Left ventricle myocardium inferior (tissue), 1 donor: Measurements from ENCODE around the gene TTC31. TPM values are rescaled to one million over a fixed set of nuclear protein-coding genes. Genes with fewer than 3 reads are reported as not detected.

Experiments used
- DNase-seq: peaks from one replicate; pipeline ENCODE4 v3.0.0-alpha.2; 2020
- H3K27ac ChIP-seq: fragments of 200-600 bp; replicated peaks from 2 replicates; pipeline ENCODE4 v1.8.0; 2021
- H3K27me3 ChIP-seq: fragments of 200-600 bp; 2 replicates; pipeline ENCODE4 v1.8.0; 2021; ENCODE audit warnings: low read depth
- H3K36me3 ChIP-seq: fragments of 200-600 bp; 2 replicates; pipeline ENCODE4 v1.8.0; 2021
- H3K4me1 ChIP-seq: fragments of 200-600 bp; 2 replicates; pipeline ENCODE4 v1.8.0; 2021
- H3K4me3 ChIP-seq: fragments of 200-600 bp; 2 replicates; pipeline ENCODE4 v1.8.0; 2021; ENCODE audit warnings: mild to moderate bottlenecking, moderate library complexity
- H3K9me3 ChIP-seq: fragments of 200-600 bp; replicated peaks from 2 replicates; pipeline ENCODE4 v1.8.0; 2021
- CTCF ChIP-seq: fragments of 200-600 bp; IDR thresholded peaks from 2 replicates; pipeline ENCODE4 v1.8.0; 2021; ENCODE audit warnings: antibody characterized with exemption, mild to moderate bottlenecking, borderline replicate concordance
- intact Hi-C: fragments of 100-400 bp; cut with micrococcal nuclease; formaldehyde crosslinking; loops from one replicate; pipeline ENCODE4 v1.11.0; 2022
- total RNA-seq: library from RNA; stranded (reverse); fragmentation: NEBNext Ultra II Directional; extraction: Animal tissue kit (Norgen Biotek cat#: 25700); gene quantifications from one replicate; pipeline ENCODE4 v1.2.1, GENCODE V29; 2021
- donor health status: DM: no; HTN: yes; CAD: no; lungs with severe emphysema.

Gene TTC31
- total RNA-seq, 1 donor from 2014 or later: 9.5 TPM

GRCh38 chr2:74497777-74498499 lies 15.1 kb downstream of the TTC31 start:
- Histone ChIP-seq H3K27ac (no peak overlapping the region), H3K36me3 (peaks cover 11% of the 10 kb centered on the region), H3K4me1 (peaks cover 39% of the 10 kb centered on the region), H3K4me3 (peak overlapping the region; percentile 50), H3K9me3 (no peaks in the 10 kb centered on the region), H3K27me3 (peaks cover 64% of the 10 kb centered on the region)
- DNase-seq: no peak
- TF ChIP-seq CTCF: no peak
- intact Hi-C loops: no loop called here

GRCh38 chr2:74498500-74499266 lies 15.8 kb downstream of the TTC31 start:
- no peaks in the 10 kb centered on the region for H3K9me3 ChIP-seq
- peak overlapping the region; percentile 50 for H3K4me3 ChIP-seq
- intact Hi-C loops: no loop called here
- H3K27ac ChIP-seq: no peak overlapping the region
- TF ChIP-seq CTCF: no peak
- peaks cover 71% of the 10 kb centered on the region for H3K27me3 ChIP-seq
- H3K4me1 ChIP-seq: peaks cover 47% of the 10 kb centered on the region
- peaks cover 4% of the 10 kb centered on the region for H3K36me3 ChIP-seq
- no peak for DNase-seq

GRCh38 chr2:74499267-74499939 lies 16.5 kb downstream of the TTC31 start, which contains the start of gene LBX2:
TSS of gene LBX2 (minus strand) at chr2:74499603. CDS start at chr2:74499537, 66 bp downstream.
- peak within 1 kb of the TSS; percentile 50 for H3K4me3 ChIP-seq
- H3K27me3 ChIP-seq: peaks cover 78% of the 10 kb centered on the region
- no peak for TF ChIP-seq CTCF
- H3K9me3 ChIP-seq: no peaks in the 10 kb centered on the region
- no peak within 1 kb of the TSS for H3K27ac ChIP-seq
- H3K4me1 ChIP-seq: peaks cover 54% of the 10 kb centered on the region
- H3K36me3 ChIP-seq: peaks cover 2% of the 10 kb centered on the region
- intact Hi-C loops: no loop called here
- DNase-seq: no peak

- Histone ChIP-seq H3K36me3 (peaks cover 8% of the 10 kb centered on the region), H3K4me3 (peak overlapping the region; percentile 50), H3K27ac (no peak overlapping the region), H3K27me3 (peaks cover 85% of the 10 kb centered on the region), H3K9me3 (no peaks in the 10 kb centered on the region), H3K4me1 (peaks cover 60% of the 10 kb centered on the region)
- no peak for TF ChIP-seq CTCF
- no peak for DNase-seq
- intact Hi-C loops: no loop called here
These were observed 17.2 kb downstream of the TTC31 start for GRCh38 chr2:74499940-74500577.

GRCh38 chr2:74500578-74500946 lies 17.7 kb downstream of the TTC31 start:
- Histone ChIP-seq H3K27me3 (peaks cover 90% of the 10 kb centered on the region), H3K4me1 (peaks cover 65% of the 10 kb centered on the region), H3K9me3 (no peaks in the 10 kb centered on the region), H3K27ac (no peak overlapping the region), H3K4me3 (no peak overlapping the region), H3K36me3 (peaks cover 13% of the 10 kb centered on the region)
- DNase-seq: no peak
- no peak for TF ChIP-seq CTCF
- intact Hi-C loops: no loop called here
